Endothelial cell of umbilical vein (primary cell): Measurements from ENCODE around the gene FXYD6. TPM values are rescaled to one million over a fixed set of nuclear protein-coding genes. Genes with fewer than 3 reads are reported as not detected.

Experiments used
- BruUV-seq: library from RNA; stranded (reverse); fragments of 400-500 nt; replicated peaks from 2 replicates; lab custom pipeline; 2021; lab: Mats Ljungman, UMichigan
- CTCF ChIA-PET: fragments of 300-600, 350-600 bp; sonication (Branson Sonifier 250); formaldehyde crosslinking; loops from one replicate; lab custom pipeline; 2021; ENCODE audit warnings: antibody characterized with exemption, inconsistent platforms; lab: Charles Lee
- POLR2A ChIA-PET: fragments of 300-600, 350-600 bp; sonication (Branson Sonifier 250); formaldehyde crosslinking; loops from one replicate; lab custom pipeline; 2021; ENCODE audit warnings: antibody characterized with exemption, inconsistent platforms; lab: Charles Lee
- DNase-seq: peaks from one replicate; pipeline ENCODE4 v3.0.0-alpha.2; 2011; ENCODE audit warnings: low read depth, low spot score
- FAIRE-seq: peaks from 2 replicates; lab custom pipeline; 2011; peaks lifted over from hg19 to GRCh38; lab: Jason Lieb, UNC
- H2AFZ ChIP-seq: 2 replicates; pipeline ENCODE4 v1.6.0; 2012; ENCODE audit warnings: low read depth, low read length, control low read depth, inconsistent platforms
- H3K27ac ChIP-seq: 2 replicates; pipeline ENCODE4 v1.5.1; 2011; ENCODE audit warnings: low read depth, mild to moderate bottlenecking, control low read depth, low read length, moderate library complexity; ENCODE audit not compliant: insufficient read depth
- H3K27me3 ChIP-seq, 2 experiments: 2 replicates each; pipeline versions ENCODE4 v1.6.0 to v1.6.1; 2011; ENCODE audit warnings: low read length in 2 of 2, mixed read lengths in 1 of 2; ENCODE audit not compliant: control insufficient read depth in 2 of 2, insufficient read depth in 2 of 2
- H3K36me3 ChIP-seq, 2 experiments: 2 replicates in 1 of 2; 3 replicates in 1 of 2; pipeline ENCODE4 v1.5.1; 2011; ENCODE audit warnings: low read length in 2 of 2, mild to moderate bottlenecking in 1 of 2, moderate library complexity in 1 of 2; ENCODE audit not compliant: control insufficient read depth in 2 of 2, insufficient read depth in 2 of 2; ENCODE audit errors: extremely low read depth in 1 of 2
- H3K4me1 ChIP-seq: 3 replicates; pipeline ENCODE4 v1.5.1; 2011; ENCODE audit warnings: mild to moderate bottlenecking, low read length; ENCODE audit not compliant: control insufficient read depth, insufficient read depth; ENCODE audit errors: extremely low read depth
- H3K4me2 ChIP-seq: 2 replicates; pipeline ENCODE4 v1.6.1; 2011; ENCODE audit warnings: low read length, control low read depth, mixed read lengths; ENCODE audit not compliant: insufficient read depth
- H3K4me3 ChIP-seq, 3 experiments: fragments of 200-600 bp in 1 of 3; sonication (generic), shearing (Covaris generic) in 1 of 3; replicated peaks in 1 of 3; 2 replicates each; pipeline ENCODE4 v1.5.1; 2011 to 2016; ENCODE audit warnings: control low read depth in 3 of 3, low read length in 3 of 3, mild to moderate bottlenecking in 2 of 3, inconsistent platforms in 1 of 3, low read depth in 1 of 3, moderate library complexity in 1 of 3; ENCODE audit not compliant: insufficient read depth in 1 of 3
- H3K79me2 ChIP-seq: 2 replicates; pipeline ENCODE4 v1.6.0; 2012; ENCODE audit warnings: low read length, inconsistent platforms; ENCODE audit not compliant: control insufficient read depth, insufficient read depth
- H3K9ac ChIP-seq: replicated peaks from 2 replicates; pipeline ENCODE3; 2011; ENCODE audit warnings: low read length, control low read depth; ENCODE audit not compliant: insufficient read depth; ENCODE audit errors: extremely low read depth
- H3K9me1 ChIP-seq: replicated peaks from 3 replicates; pipeline ENCODE4 v1.6.0; 2011; ENCODE audit warnings: mild to moderate bottlenecking, low read length; ENCODE audit not compliant: control insufficient read depth, insufficient read depth; ENCODE audit errors: extremely low read depth
- H3K9me3 ChIP-seq: replicated peaks from 2 replicates; pipeline ENCODE4 v1.5.1; 2012; ENCODE audit warnings: low read length, inconsistent platforms; ENCODE audit not compliant: control insufficient read depth, insufficient read depth
- H4K20me1 ChIP-seq: replicated peaks from 2 replicates; pipeline ENCODE3; 2011; ENCODE audit warnings: mild to moderate bottlenecking, low read length; ENCODE audit not compliant: control insufficient read depth, insufficient read depth; ENCODE audit errors: extremely low read depth
- CTCF ChIP-seq, 2 donors: IDR thresholded peaks; 1 replicate in 1 of 2; 2 replicates in 1 of 2; pipeline ENCODE4 v1.5.1; 2011; ENCODE audit warnings: low read length in 2 of 2, mild to moderate bottlenecking in 2 of 2, moderate library complexity in 2 of 2, control low read depth in 1 of 2, inconsistent platforms in 1 of 2, low read depth in 1 of 2; ENCODE audit not compliant: insufficient read depth in 1 of 2; ENCODE audit errors: extremely low read depth in 1 of 2
- EZH2 ChIP-seq: IDR thresholded peaks from 2 replicates; pipeline ENCODE4 v1.6.1; 2012; ENCODE audit warnings: borderline replicate concordance, low read depth, mild to moderate bottlenecking, moderate library complexity, low read length, inconsistent platforms; ENCODE audit not compliant: severe bottlenecking
- FOS ChIP-seq: IDR thresholded peaks from 2 replicates; pipeline ENCODE4 v1.6.1; 2011; ENCODE audit warnings: mild to moderate bottlenecking, low read length, moderate library complexity, borderline replicate concordance; ENCODE audit not compliant: insufficient read depth
- GATA2 ChIP-seq: IDR thresholded peaks from 2 replicates; pipeline ENCODE4 v1.7.0; 2011; ENCODE audit warnings: low read depth, mild to moderate bottlenecking, moderate library complexity, mixed read lengths, low read length; ENCODE audit not compliant: insufficient read length, insufficient read depth
- JUN ChIP-seq: IDR thresholded peaks from 2 replicates; pipeline ENCODE4 v1.6.1; 2011; ENCODE audit warnings: borderline replicate concordance, low read depth; ENCODE audit not compliant: insufficient read length, insufficient read depth
- MAX ChIP-seq: IDR thresholded peaks from 2 replicates; pipeline ENCODE4 v1.6.1; 2011; ENCODE audit not compliant: insufficient read depth, insufficient read length
- MYC ChIP-seq: IDR thresholded peaks from one replicate; pipeline ENCODE4 v1.6.1; 2011; ENCODE audit warnings: mild to moderate bottlenecking, low read depth, low read length
- POLR2A ChIP-seq: IDR thresholded peaks from 2 replicates; pipeline ENCODE4 v1.6.1; 2012; ENCODE audit warnings: low read depth, mild to moderate bottlenecking, control low read depth, low read length
- POLR2AphosphoS5 ChIP-seq: IDR thresholded peaks from 2 replicates; pipeline ENCODE4 v1.6.1; 2012; ENCODE audit warnings: low read depth, mild to moderate bottlenecking, control low read depth, low read length, moderate library complexity; ENCODE audit not compliant: insufficient read depth
- dilution Hi-C: fragments of 300-500 bp; cut with MboI; formaldehyde crosslinking; loops from one replicate; pipeline ENCODE4 v1.15.0; 2019; ENCODE audit warnings: low sequenced_read_pairs; ENCODE audit not compliant: extremely low pct_ligation_motif_present
- intact Hi-C: fragments of 100-400 bp; cut with micrococcal nuclease; formaldehyde crosslinking; loops from one replicate; pipeline ENCODE4 v1.10.0; 2022
- polyA plus RNA-seq, 4 experiments: library from polyadenylated mRNA; depleted of rRNA in 3 of 4; stranded (reverse) in 3 of 4; unstranded in 1 of 4; fragments of >200 nt; gene quantifications; 2 replicates each; pipeline versions ENCODE4 v1.2.1 to v1.2.3, GENCODE V29; 2011 to 2012; ENCODE audit warnings: missing spikeins in 1 of 4
- total RNA-seq: library from RNA; stranded (reverse); gene quantifications from 2 replicates; pipeline ENCODE4 v1.2.3, GENCODE V29; 2021

Gene FXYD6
- total and polyA plus RNA-seq, 2 donors (not counting 3 experiments of a cell fraction or from before 2014, with no cell fraction given) = 1.4 to 8.7 TPM

GRCh38 chr11:117918366-117919255, 42.2 kb upstream of the FXYD6 start:
- Histone ChIP-seq H3K27ac (no peak overlapping the region), H3K27me3 (no peaks in the 10 kb centered on the region), H3K4me3 (no peak overlapping the region), H3K4me1 (no peaks in the 10 kb centered on the region), H3K9ac (no peak overlapping the region), H2AFZ (no peak overlapping the region), H3K9me1 (no peaks in the 10 kb centered on the region), H3K9me3 (no peaks in the 10 kb centered on the region), H3K4me2 (no peak overlapping the region), H3K79me2 (no peaks in the 10 kb centered on the region), H4K20me1 (no peaks in the 10 kb centered on the region), H3K36me3 (no peaks in the 10 kb centered on the region)
- FAIRE-seq = no peak
- TF ChIP-seq POLR2AphosphoS5 (no peak), MYC (no peak)
- no TSS peak for BruUV-seq
- intact Hi-C loops = no loop called here
- dilution Hi-C loops = no loop called here
- POLR2A ChIA-PET = no interaction called here
- CTCF ChIA-PET = interaction anchor here (1.5 to 2.9 kb wide), 2 partner anchors 14 to 28 kb away, joined by 9 to 16 read pairs; no protein-coding TSS in a partner anchor
- DNase-seq = no peak

GRCh38 chr11:117917591-117918151, 41.2 kb upstream of the FXYD6 start:
- H3K9me1 ChIP-seq = no peaks in the 10 kb centered on the region
- no peak overlapping the region for H3K4me3 ChIP-seq
- DNase-seq (no peak), FAIRE-seq (no peak)
- H3K4me2 ChIP-seq = no peak overlapping the region
- H3K4me1 ChIP-seq = no peaks in the 10 kb centered on the region
- no peaks in the 10 kb centered on the region for H4K20me1 ChIP-seq
- no TSS peak for BruUV-seq
- dilution Hi-C loops = no loop called here
- no peaks in the 10 kb centered on the region for H3K36me3 ChIP-seq
- no peaks in the 10 kb centered on the region for H3K27me3 ChIP-seq
- ChIA-PET CTCF (interaction anchor here (1.5 kb wide), 1 partner anchor 13 kb away, joined by 9 read pairs; no protein-coding TSS in a partner anchor), POLR2A (no interaction called here)
- H3K9me3 ChIP-seq = no peaks in the 10 kb centered on the region
- no peak overlapping the region for H3K27ac ChIP-seq
- TF ChIP-seq JUN = no peak
- TF ChIP-seq MAX = no peak
- no peak for TF ChIP-seq POLR2A
- no peak for TF ChIP-seq POLR2AphosphoS5
- no peak for TF ChIP-seq MYC
- TF ChIP-seq GATA2 = no peak
- TF ChIP-seq CTCF (IDR thresholded peaks at IDR 0.05; ENCODE audit: extremely low read depth in 1 of 2, insufficient read depth in 1 of 2, low read depth in 1 of 2, low read length in 2 of 2) = no peak
- no peak for TF ChIP-seq EZH2
- TF ChIP-seq FOS = no peak
- H3K9ac ChIP-seq = no peak overlapping the region
- no peak overlapping the region for H2AFZ ChIP-seq
- no peaks in the 10 kb centered on the region for H3K79me2 ChIP-seq
- intact Hi-C loops = no loop called here
